Breast epithelium (tissue), 3 donors: ENCODE measurements around the gene SACS.

Source experiments
- POLR2A ChIP-seq: fragments of 450-650 bp; IDR thresholded peaks from one replicate; pipeline ENCODE4 v1.6.1; 2016; ENCODE audit warnings: antibody characterized with exemption, mild to moderate bottlenecking, moderate library complexity
- POLR2AphosphoS5 ChIP-seq, 3 donors: sonication (generic); formaldehyde crosslinking; IDR thresholded peaks; one replicate each; pipeline ENCODE4 v1.6.1; 2017; ENCODE audit warnings: antibody characterized with exemption in 3 of 3
- TF ChIP-seq, protein P1 (sequence below), 3 donors: fragments of 450-650 bp; IDR thresholded peaks; one replicate each; pipeline ENCODE4 v1.5.1; 2016 to 2017; ENCODE audit warnings: antibody characterized with exemption in 3 of 3, mild to moderate bottlenecking in 3 of 3, moderate library complexity in 3 of 3

- TF ChIP-seq POLR2AphosphoS5 (IDR thresholded peaks at IDR 0.05) (no peak), POLR2A (no peak)
- TF ChIP-seq, protein P1, sequence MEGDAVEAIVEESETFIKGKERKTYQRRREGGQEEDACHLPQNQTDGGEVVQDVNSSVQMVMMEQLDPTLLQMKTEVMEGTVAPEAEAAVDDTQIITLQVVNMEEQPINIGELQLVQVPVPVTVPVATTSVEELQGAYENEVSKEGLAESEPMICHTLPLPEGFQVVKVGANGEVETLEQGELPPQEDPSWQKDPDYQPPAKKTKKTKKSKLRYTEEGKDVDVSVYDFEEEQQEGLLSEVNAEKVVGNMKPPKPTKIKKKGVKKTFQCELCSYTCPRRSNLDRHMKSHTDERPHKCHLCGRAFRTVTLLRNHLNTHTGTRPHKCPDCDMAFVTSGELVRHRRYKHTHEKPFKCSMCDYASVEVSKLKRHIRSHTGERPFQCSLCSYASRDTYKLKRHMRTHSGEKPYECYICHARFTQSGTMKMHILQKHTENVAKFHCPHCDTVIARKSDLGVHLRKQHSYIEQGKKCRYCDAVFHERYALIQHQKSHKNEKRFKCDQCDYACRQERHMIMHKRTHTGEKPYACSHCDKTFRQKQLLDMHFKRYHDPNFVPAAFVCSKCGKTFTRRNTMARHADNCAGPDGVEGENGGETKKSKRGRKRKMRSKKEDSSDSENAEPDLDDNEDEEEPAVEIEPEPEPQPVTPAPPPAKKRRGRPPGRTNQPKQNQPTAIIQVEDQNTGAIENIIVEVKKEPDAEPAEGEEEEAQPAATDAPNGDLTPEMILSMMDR (IDR thresholded peaks at IDR 0.05) = no peak
These were observed 53.0 kb downstream of the SACS start for GRCh38 chr13:23380534-23380933.
